ENCODE data around the gene MTR. TPM values are rescaled to one million over a fixed set of nuclear protein-coding genes. Genes with fewer than 3 reads are reported as not detected.

MTR gene
- total RNA-seq, 1 donor from 2014 or later, result 35.7 TPM

- Histone ChIP-seq H3K27me3 (ENCODE audit: low read depth) (no peaks in the 10 kb centered on the region), H3K4me1 (no peaks in the 10 kb centered on the region), H3K4me3 (no peak overlapping the region), H3K9me3 (no peaks in the 10 kb centered on the region), H3K27ac (no peak overlapping the region), H3K36me3 (no peaks in the 10 kb centered on the region)
- intact Hi-C loops (cut with DNase I), result no loop called here
- ATAC-seq, result peak in 1 of 2 donors; percentile 66
- no peak for DNase-seq
- no peak for TF ChIP-seq CTCF (IDR thresholded peaks at IDR 0.05)
Observed at GRCh38 chr1:236762410-236762809, 32.7 kb upstream of the MTR start.

GRCh38 chr1:236765831-236766230, 29.3 kb upstream of the MTR start:
- intact Hi-C loops (cut with DNase I), result no loop called here
- TF ChIP-seq CTCF (IDR thresholded peaks at IDR 0.05), result no peak

GRCh38 chr1:236766506-236766905, 28.6 kb upstream of the MTR start:
- H3K27ac ChIP-seq, result no peak overlapping the region
- H3K27me3 ChIP-seq (ENCODE audit: low read depth), result no peaks in the 10 kb centered on the region
- no peak overlapping the region for H3K4me3 ChIP-seq
- H3K36me3 ChIP-seq, result no peaks in the 10 kb centered on the region
- ATAC-seq (no peak), DNase-seq (no peak)
- TF ChIP-seq CTCF (IDR thresholded peaks at IDR 0.05), result no peak
- no peaks in the 10 kb centered on the region for H3K4me1 ChIP-seq
- H3K9me3 ChIP-seq, result no peaks in the 10 kb centered on the region
- intact Hi-C loops (cut with DNase I), result no loop called here

More at GRCh38 chr1:236765831-236766230, 29.3 kb upstream of the MTR start:
- H3K36me3 ChIP-seq, result no peaks in the 10 kb centered on the region
- no peak for ATAC-seq
- no peaks in the 10 kb centered on the region for H3K4me1 ChIP-seq
- no peaks in the 10 kb centered on the region for H3K9me3 ChIP-seq
- H3K4me3 ChIP-seq, result no peak overlapping the region
- H3K27ac ChIP-seq, result no peak overlapping the region
- DNase-seq, result no peak
- H3K27me3 ChIP-seq (ENCODE audit: low read depth), result no peaks in the 10 kb centered on the region

- no peaks in the 10 kb centered on the region for H3K27me3 ChIP-seq (ENCODE audit: low read depth)
- DNase-seq (no peak), ATAC-seq (no peak)
- no peak overlapping the region for H3K4me3 ChIP-seq
- no peak for TF ChIP-seq CTCF (IDR thresholded peaks at IDR 0.05)
- H3K9me3 ChIP-seq, result no peaks in the 10 kb centered on the region
- H3K36me3 ChIP-seq, result no peaks in the 10 kb centered on the region
- H3K4me1 ChIP-seq, result no peaks in the 10 kb centered on the region
- no peak overlapping the region for H3K27ac ChIP-seq
- intact Hi-C loops (cut with DNase I), result no loop called here
Observed at GRCh38 chr1:236767276-236767675, 27.8 kb upstream of the MTR start.

- Histone ChIP-seq H3K27ac (no peak overlapping the region), H3K36me3 (no peaks in the 10 kb centered on the region), H3K27me3 (ENCODE audit: low read depth) (no peaks in the 10 kb centered on the region), H3K4me3 (no peak overlapping the region), H3K9me3 (no peaks in the 10 kb centered on the region), H3K4me1 (no peaks in the 10 kb centered on the region)
- DNase-seq, result no peak
- intact Hi-C loops (cut with DNase I), result no loop called here
- no peak for TF ChIP-seq CTCF (IDR thresholded peaks at IDR 0.05)
- ATAC-seq, result no peak
Observed at GRCh38 chr1:236768601-236769000, 26.5 kb upstream of the MTR start.

- Histone ChIP-seq H3K4me1 (no peaks in the 10 kb centered on the region), H3K4me3 (no peak overlapping the region), H3K27ac (no peak overlapping the region), H3K27me3 (ENCODE audit: low read depth) (no peaks in the 10 kb centered on the region), H3K36me3 (no peaks in the 10 kb centered on the region), H3K9me3 (no peaks in the 10 kb centered on the region)
- intact Hi-C loops (cut with DNase I), result no loop called here
- no peak for ATAC-seq
- DNase-seq, result no peak
- no peak for TF ChIP-seq CTCF (IDR thresholded peaks at IDR 0.05)
Observed at GRCh38 chr1:236773919-236774318, 21.2 kb upstream of the MTR start.
